Measurements from ENCODE around the gene LMO7.

LMO7 gene

DNA sequence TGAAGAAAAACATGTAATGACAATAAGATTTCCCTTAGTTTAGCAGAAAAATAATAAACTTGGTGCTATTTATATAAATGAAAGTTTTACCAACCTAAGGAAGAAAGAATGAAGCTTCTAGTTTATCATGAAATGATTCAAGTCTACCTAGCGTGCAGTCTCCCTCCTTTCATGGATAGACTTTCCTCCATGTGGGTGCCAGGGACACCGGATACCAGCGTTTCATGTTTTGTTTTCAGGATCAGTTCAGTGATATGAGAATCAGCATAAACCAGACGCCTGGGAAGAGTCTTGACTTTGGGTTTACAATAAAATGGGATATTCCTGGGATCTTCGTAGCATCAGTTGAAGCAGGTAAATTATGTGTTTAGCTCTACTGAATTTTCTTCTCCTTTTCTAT is 196.7 kb downstream of the LMO7 start:
- no peak for DNase-seq (ENCODE audit: extremely low read depth in 1 of 2, low read depth in 1 of 2)

DNA sequence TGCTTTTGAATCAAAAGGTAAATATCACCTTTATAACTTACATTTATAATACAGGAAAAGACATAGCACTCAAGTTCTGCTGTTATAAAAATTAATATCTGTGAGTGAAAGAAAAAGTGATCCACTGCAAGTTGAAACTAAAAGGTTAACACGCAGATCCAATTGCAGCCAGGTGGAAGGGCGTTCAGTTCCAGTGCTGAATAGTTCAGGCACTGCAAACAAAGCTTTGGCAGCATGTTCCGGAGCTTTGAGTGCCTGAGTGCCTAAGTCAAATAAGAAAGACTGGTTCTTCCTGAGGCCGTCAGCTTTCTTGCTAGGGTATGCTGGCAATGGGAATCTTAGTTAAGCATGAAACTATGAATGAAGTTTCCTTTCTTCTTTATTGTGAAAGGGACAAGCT is 200.3 kb downstream of the LMO7 start:
- no peak for DNase-seq (ENCODE audit: extremely low read depth in 1 of 2, low read depth in 1 of 2)

- DNase-seq (ENCODE audit: extremely low read depth in 1 of 2, low read depth in 1 of 2), result no peak
Observed at GRCh38 chr13:75838366-75839005, 202.4 kb downstream of the LMO7 start.

- no peak for DNase-seq (ENCODE audit: extremely low read depth in 1 of 2, low read depth in 1 of 2)
Observed at GRCh38 chr13:75839406-75839805, 203.3 kb downstream of the LMO7 start.

- no peak for DNase-seq (ENCODE audit: extremely low read depth in 1 of 2, low read depth in 1 of 2)
Observed at GRCh38 chr13:75841905-75842304, 205.8 kb downstream of the LMO7 start.

GRCh38 chr13:75843074-75843473 is 206.9 kb downstream of the LMO7 start:
- DNase-seq (ENCODE audit: extremely low read depth in 1 of 2, low read depth in 1 of 2), result no peak

DNA sequence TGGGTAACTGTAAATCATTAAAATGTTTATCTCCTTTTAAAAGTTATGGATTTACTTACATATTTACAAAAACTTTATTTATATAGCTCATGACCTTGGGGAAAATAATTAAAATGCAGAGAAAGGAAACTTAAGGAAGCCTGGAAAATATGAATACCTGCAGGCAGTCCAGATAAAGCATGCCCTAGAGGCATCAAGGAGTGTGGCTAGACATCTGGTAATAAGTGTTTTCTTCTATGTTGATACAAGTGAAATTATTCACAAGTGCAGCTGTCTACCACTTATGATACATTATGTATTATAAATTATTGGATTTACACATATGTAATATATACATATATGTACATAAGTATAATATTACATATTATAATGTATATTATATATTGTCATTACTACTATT is 207.9 kb downstream of the LMO7 start:
- no peak for DNase-seq (ENCODE audit: extremely low read depth in 1 of 2, low read depth in 1 of 2)

DNA sequence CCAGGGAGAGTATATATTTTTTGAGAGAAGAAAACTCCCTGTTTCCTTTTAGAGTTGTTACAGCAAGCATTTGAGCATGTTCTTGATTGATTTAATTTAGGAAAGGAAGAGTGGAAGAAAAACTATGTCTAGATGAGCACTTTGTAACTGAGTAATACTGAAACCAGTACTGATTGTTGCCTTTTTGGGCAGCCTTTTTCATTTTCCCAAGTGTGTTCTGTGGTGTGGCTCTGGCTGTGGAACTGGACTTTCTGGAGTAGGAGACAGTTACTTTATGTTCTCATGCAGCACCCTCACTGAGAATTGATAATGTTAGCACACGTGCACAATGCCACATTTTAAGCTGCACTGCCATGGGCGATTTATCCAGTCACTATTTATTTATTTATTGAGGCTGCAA is 211.5 kb downstream of the LMO7 start:
- no peak for DNase-seq (ENCODE audit: extremely low read depth in 1 of 2, low read depth in 1 of 2)

DNA sequence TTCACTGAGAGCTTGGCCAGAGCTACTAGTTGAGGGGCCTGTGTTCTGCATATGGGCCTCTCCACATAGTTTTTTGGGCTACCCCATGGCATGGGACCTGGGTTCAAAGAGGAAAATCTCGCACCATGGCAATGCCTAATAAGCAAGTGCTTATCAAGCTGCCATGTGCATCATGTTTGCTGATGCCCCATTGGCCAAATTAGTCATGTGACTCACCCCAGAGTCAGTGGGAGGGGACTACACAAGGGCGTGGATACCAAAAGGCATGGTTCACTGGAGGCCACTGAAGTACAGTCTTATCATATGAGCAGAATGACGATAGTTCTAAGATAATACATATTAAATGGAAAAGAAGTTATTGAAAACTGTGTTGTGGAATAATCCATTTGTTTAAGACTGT is 214.8 kb downstream of the LMO7 start:
- no peak for DNase-seq (ENCODE audit: extremely low read depth in 1 of 2, low read depth in 1 of 2)

- no peak for DNase-seq (ENCODE audit: extremely low read depth in 1 of 2, low read depth in 1 of 2)
Observed at GRCh38 chr13:75855216-75855615, 219.1 kb downstream of the LMO7 start.

DNA sequence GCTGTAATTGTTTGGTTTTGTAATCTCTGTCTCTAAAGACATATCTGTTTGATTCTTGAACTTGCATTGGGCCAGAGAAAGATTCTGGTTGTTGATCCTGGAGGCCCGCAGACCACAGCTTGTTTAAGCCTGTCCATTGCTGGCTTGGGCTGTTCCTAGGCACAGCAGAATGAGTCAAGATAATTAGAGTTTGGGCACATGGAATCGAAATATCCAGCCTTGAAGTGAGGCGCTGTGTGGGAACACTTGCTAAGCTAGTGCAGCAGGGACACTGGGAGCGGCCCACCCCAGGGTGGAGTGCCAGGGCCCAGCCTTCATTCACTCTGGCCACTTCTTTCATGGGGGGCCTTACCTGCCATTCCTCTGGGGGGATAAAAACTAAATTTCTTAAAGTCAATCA is 219.7 kb downstream of the LMO7 start:
- DNase-seq (ENCODE audit: extremely low read depth in 1 of 2, low read depth in 1 of 2), result no peak

DNA sequence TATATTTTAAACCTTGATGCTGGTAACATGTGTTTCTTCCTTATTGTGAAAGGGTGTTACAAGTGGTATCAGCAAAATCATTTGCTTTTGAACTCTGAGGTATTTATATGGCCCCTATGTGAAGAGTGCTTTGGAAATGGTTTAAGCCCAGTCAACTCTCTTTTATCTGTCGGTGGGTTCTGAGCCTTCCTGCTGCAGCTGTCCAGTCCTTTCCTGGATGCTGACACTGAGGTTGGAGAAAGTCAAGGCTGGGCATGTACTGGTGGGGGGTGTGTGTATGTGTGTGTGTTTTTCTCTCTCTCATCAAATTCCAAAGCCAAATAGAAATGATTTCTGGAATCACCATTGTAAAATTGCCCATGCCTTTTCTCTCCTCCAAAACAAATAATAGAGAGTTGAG is 221.2 kb downstream of the LMO7 start:
- no peak for DNase-seq (ENCODE audit: extremely low read depth in 1 of 2, low read depth in 1 of 2)

DNA sequence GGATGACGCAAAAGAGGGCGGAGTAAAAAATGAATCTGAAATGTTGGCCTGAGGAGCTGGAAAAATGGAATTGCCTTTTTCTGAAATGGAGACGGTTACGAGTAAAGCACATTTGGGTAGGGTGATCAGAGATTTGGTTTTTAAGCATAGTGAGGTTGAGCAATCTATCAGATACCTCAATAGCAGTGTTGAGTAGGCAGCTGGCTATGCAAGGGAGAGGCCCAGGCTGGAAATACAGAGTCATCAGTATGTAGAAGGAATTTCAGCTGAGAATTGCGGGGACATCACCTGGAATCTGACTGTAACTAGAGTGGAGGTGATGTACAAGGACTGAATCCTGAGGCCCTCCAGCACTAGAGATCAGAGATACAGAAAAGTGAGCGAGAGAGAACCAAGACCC is 224.8 kb downstream of the LMO7 start:
- no peak for DNase-seq (ENCODE audit: extremely low read depth in 1 of 2, low read depth in 1 of 2)

GRCh38 chr13:75861786-75862185 is 225.7 kb downstream of the LMO7 start:
- DNase-seq (ENCODE audit: extremely low read depth in 1 of 2, low read depth in 1 of 2), result no peak

GRCh38 chr13:75864718-75865117 is 228.6 kb downstream of the LMO7 start:
- no peak for DNase-seq (ENCODE audit: extremely low read depth in 1 of 2, low read depth in 1 of 2)

GRCh38 chr13:75867379-75868117 is 231.4 kb downstream of the LMO7 start:
- DNase-seq (ENCODE audit: extremely low read depth in 1 of 2, low read depth in 1 of 2), result no peak

DNA sequence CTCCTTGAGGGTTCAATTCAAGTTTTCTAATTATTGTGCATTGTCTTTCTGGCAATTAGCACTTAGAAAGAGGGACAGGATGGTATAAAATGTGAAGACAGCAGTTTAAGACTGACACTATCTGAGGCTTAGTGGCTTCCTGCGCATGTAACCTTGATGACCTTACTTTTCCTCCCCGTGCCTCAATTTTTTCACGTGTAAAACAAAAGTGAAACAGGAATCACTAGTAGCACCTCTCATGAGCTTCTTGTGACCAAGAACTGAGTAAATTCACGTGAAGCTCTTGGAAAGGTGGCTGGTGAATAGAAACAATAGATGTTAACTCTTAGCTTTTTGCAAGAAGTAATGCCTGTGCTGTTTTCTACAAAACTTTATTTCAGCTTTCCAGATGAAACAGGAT is 233.9 kb downstream of the LMO7 start:
- no peak for DNase-seq (ENCODE audit: extremely low read depth in 1 of 2, low read depth in 1 of 2)

- DNase-seq (ENCODE audit: extremely low read depth in 1 of 2, low read depth in 1 of 2), result no peak
Observed at GRCh38 chr13:75870397-75870903, 234.3 kb downstream of the LMO7 start.

GRCh38 chr13:75871059-75871458 is 234.9 kb downstream of the LMO7 start:
- no peak for DNase-seq (ENCODE audit: extremely low read depth in 1 of 2, low read depth in 1 of 2)

DNA sequence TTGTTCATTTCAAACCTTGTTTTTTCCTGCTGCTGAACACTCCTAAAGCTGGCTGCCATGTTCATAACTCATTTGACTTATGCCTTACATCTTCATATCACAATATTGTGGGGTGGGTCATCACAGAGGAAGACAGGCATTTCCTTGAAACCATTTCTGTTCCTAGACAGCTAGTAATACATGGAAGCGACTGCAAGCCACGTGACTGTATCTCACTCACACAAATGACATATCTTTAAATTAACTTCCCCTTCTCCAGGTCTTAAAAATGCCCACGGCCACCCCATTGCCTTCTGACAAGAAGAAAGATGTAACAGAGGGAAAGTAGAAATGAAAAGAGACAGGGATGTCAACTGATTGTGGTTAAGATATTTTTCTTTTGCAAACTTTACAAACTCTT is 236.8 kb downstream of the LMO7 start:
- DNase-seq (ENCODE audit: extremely low read depth in 1 of 2, low read depth in 1 of 2), result no peak

DNA sequence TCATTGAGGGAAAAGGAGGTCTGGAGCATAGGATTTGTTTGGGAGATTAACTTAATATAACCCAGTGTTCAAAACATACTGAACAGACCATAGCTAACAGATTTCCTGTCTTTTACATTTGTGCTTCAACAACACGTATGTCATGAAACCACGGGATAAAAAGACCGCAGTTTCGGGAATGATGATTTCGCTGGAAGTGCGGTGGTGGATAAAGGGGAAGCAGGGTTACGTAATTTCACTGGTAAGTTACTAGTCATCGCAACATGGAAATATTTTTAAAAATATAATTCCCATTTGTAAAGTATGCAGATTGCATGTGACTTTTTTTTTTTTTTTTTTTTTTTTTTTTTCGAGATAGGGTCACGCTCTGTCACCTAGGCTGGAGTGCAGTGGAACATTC is 237.4 kb downstream of the LMO7 start:
- DNase-seq (ENCODE audit: extremely low read depth in 1 of 2, low read depth in 1 of 2), result no peak

- DNase-seq (ENCODE audit: extremely low read depth in 1 of 2, low read depth in 1 of 2), result no peak
Observed at GRCh38 chr13:75875450-75875849, 239.3 kb downstream of the LMO7 start.

Measured in activated CD8-positive, alpha-beta memory T cell treated with anti-CD3 and anti-CD28 coated beads for 1 hour (primary cell).